Measurements from ENCODE around the gene AICDA.

- no peak for TF ChIP-seq EZH2phosphoT487 (conservative IDR thresholded peaks at IDR 0.05; ENCODE audit: low read length)
- no peak for TF ChIP-seq CTCF (IDR thresholded peaks at IDR 0.05; ENCODE audit: insufficient read depth, low read length, poor library complexity, severe bottlenecking)
These were observed 2.5 kb upstream of the AICDA start for GRCh38 chr12:8615206-8615605.

Measured in SU-DHL-6 (cell line).